ENCODE results near the gene METTL14.
"Not testable (repeated sequence)": the region's sequence is repeated elsewhere in the genome, so short reads cannot be mapped to it uniquely, and the experiment has no call there.

Gene METTL14

DNA sequence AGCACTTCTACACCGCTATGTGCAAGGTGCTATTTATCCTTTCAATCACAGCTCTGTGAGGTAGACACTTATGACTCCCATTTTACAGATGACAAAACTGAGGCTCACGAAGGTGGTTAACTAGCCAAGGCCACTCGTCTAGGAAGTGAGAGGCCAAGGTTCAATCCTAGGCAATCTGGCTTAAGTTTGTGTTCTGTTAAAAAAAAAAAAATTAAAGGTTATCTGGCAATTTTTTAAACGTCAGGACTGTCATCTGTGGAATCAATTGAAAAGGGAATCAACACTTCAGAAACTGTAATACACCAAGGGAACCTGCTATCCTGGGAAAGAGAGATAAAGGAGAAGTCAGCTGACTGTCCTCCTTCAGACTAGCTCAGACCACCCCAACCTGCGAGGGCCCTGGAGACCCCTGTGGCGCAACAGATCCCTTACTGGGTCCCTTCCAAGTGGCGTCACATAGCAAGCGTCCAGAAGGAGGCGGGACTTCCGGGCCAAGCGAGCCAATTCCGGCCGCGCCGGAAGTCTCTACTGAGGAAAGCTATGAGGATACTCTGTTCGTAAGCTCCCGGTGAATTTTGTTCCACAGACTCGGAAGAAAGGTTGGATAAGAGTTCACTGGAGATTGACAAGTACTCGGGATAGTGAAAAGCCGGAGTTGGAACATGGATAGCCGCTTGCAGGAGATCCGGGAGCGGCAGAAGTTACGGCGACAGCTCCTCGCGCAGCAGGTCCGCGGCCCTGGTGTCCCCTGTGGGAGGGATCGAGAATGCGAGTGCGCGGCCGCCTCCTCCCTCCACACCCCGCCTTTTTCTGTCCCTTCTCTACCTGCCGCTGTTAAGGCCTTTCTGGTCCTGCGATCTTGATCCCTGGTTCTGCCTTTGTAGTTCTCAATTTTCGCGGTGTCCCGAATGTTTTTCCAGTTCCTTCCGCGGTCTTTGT, at the start of gene METTL14:
Gene METTL14, plus strand, starts transcription at position 520 of the 939 bp plus-strand sequence. Its CDS starts 143 bp downstream, at position 663.
- peak; percentile 90 for DNase-seq

DNA sequence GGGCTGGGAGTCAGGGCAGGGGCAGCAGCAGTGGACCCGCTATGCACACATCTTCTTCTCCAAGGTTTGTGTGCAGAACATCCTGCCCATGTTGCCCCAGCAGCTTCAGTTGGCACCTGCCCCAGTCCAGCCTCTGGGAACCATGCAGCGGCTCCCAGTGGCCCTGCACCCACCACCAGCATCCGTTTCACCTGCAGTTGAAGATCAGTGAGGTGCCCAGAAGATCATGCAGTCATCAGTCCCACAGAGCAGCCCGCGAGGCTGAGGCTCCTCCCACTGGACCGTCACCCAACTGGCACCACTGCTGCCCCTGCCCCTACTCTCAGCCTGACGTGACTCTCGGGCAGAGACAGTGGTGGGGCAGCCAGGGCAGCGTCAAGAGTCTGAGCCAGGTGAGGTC, 49.1 kb upstream of the METTL14 start:
- not testable (repeated sequence) for DNase-seq

DNA sequence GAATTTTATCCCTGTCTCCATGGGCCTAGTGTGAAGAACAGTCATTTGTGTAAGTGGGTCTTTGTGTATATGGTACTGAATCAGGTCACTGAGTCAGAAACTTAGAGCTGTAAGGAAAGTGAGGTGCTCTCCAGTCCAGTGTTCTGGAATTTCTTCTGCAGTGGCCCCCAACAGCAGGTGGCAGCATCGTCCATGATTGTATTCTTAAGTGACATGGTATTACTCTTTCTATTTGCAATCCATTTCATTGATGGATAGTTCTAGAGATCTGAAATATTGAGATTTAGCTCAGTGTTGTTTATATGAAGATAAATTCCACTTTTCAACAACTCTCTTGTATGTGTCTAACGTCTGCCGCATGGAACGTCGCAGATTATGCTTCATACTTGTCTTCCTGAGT, 20.5 kb upstream of the METTL14 start:
- DNase-seq: peak; percentile 11

DNA sequence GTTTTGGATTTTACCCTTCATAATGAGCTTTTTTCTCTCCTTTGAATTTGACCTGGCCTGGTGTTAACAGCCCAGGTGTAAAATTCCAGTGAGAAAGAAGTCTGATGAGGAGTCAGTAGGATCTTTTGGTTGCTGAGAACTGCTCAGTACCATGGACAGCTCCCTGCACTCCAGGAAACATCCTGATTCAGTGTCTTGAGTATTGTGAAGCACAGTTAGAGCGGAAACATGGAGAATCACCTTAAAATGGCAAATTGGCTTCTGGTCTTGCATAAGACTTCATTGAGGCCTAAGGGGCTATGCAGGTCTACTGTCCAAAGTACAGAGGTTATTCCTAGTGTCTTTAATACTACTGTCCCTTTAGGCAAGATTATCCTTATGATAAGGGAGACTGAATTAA, 16.0 kb upstream of the METTL14 start:
- DNase-seq: peak; percentile 18

DNA sequence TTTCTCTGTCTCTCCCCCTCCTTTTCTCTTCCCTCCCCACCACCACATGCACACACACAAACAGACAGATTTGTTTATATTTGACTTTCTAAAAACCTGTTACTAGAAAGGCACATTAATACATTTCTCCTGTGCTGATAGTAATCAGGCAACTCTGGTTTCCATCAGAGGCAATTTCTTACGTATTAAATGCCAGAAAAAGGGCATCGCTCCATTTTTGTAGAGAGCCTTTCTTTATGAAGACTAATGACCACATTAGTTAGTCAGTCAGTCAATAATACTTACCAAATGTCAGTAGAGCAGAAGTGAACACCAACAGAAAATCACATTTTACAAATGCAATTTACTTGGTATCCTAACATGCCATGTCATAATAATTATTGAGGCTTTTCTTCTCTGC, 14.2 kb upstream of the METTL14 start:
- DNase-seq: not testable (repeated sequence)

DNA sequence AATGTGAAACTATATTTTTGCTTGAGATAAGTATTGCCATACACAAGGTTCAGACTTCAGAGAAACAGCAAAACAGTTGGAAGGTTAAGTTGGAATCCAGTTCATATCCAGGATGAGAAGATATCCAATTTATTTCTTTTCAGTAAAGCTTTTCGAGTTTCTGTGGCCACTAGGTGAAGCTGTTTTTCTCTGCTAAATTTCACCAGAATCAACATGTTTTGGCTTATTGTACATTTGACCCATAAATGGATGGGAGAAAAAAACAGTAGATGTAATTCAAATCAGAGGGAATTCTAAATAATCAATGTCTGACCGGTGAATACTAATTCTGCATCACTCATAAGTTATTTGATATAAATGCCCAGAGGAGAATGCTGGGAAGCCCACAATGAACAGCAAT, 9.1 kb upstream of the METTL14 start:
- no peak for DNase-seq

DNA sequence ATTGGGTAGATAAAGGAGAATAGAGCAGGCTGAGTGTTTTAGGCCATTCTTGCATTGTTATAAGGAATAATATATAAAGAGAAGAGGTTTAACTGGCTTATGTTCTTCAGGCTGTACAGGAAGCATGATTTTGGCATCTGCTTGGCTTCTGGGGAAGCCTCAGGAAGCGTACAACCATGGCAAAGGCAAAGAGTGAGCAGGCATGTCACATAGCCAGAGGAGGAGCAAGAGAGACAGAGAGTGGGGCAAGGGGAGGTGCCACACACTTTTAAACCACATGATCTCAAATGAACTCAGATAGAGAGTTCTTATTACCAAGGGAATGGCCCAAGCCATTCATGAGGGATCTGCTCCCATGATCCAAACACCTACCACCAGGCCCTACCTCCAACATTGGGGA, 4.4 kb upstream of the METTL14 start:
- no peak for DNase-seq

DNA sequence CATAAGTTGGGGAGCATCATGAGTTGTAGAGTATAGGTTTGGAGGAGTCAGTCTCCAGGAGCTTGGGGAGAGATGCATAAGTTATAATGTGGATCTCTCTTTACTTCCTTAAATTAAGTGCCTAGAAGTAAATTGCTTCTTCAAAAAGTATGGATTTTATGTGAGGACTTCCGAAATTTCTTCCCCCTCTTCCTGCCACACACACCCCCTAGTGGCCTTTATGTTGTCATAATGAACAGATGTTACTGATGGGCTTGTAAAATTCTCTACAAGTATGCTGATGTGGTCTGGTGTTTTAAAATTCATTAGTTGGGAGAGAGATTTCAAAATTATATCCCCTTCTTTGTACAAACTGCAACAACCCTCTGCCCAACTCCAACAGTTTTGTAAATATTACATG, 2.3 kb upstream of the METTL14 start:
- DNase-seq: no peak

DNA sequence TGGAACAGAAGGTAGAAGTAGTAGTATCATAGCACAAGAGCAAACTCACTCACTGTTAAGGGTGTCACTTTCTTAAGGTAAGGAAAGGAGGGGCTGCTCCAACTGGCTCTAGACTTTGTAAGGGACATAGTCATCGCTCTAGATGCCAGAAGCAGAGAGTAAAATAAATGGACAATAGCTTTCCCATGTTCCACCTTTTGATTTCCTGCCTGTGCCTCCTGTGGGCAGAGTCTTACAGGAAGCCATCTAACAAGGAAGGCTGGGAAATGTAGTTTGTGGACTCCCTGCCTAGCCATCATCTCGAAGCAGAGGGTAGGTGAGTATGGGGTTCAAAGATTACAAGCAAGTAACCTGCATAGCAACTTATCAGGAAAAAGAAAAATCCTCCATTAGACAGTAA, 1.7 kb upstream of the METTL14 start:
- no peak for DNase-seq

DNA sequence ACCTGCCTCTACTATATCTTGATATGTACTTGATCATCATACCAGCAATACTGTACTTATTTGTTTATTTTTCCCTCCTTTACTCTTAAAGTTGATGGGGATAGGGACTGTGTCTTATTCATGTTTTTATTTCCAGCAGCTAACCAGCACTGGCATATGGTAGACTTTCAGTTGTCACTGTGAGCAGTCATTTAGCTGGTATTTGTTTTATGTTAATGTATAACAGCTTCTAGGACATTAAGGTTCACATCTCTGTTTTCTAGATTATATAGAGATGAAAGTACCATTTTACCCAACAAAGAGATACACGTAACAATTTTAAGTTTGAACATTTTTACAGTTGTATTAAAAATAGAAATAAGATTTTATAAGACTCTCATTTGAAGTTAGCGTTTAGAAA, 17.9 kb downstream of the METTL14 start:
- no peak for DNase-seq

DNA sequence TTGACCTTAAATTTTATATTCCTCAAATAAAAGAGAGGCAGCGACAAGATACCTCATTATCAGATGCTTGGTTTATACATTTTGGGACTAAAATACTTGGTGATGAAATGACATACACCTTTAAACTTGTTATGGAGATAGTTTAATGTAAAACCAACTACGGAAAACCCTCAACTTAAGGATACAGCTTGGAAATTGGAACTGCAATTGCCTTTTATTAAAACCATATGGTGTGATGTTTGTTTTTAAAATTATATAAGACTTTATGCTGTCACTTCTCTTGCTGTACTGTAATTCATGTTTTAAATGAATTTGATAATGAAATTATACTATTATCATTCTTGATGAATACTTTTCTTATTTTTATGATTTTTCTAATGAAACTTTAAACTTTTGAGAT, 25.9 kb downstream of the METTL14 start:
- DNase-seq: no peak

DNA sequence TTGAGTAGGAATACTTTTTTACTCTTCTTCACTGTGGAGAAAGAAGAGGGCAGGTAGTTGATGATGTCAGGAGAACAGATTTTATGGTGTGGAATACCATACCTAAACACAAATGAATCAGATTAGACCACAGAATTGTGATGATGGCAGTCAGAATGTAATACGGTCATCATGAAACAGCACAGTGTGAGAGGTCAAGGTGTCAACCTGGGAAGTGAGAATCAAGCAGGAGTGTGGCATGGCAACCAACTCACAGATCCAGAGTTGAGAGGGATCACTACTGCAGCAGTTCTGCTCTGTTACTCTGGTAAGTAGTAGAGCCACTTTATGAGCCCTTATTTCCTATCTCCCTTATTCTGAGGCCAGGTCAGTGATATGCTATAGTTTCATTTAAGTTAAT, 27.7 kb downstream of the METTL14 start:
- DNase-seq: no peak

DNA sequence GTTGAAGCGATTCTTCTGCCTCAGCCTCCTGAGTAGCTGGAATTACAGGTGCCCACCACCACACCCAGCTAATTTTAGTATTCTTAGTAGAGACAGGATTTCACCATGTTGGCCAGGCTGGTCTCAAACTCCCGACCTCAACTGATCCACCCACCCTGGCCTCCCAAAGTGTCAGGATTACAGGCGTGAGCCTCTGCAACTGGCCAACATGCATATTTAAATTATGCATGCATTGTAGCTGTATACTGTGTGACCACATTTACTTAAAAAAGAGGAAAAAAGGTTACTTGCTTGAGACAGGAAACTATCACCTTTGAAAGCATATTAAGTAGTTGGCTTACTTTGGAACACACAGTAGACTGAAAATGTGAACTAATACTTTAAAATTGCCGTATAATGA, 29.5 kb downstream of the METTL14 start:
- DNase-seq: no peak

DNA sequence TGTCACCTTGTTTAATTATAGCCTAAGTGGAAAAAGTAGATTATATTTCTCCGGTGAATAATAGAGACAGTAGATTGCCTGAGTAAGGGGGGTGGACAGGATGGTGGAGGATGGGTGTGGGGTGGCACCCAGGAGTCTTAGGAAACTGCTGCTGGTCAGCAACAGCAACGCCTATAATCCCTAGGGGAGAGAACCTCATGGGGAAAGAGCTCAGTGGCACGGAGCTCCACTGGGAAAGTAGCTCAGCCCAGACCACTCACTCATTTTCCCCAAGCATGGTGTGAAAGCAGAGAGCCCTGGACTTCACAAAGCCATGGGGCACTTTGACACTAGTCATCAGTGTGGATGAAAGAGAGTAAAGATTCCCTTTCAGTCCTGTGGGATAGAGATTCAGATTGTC, 31.1 kb downstream of the METTL14 start:
- no peak for DNase-seq

DNA sequence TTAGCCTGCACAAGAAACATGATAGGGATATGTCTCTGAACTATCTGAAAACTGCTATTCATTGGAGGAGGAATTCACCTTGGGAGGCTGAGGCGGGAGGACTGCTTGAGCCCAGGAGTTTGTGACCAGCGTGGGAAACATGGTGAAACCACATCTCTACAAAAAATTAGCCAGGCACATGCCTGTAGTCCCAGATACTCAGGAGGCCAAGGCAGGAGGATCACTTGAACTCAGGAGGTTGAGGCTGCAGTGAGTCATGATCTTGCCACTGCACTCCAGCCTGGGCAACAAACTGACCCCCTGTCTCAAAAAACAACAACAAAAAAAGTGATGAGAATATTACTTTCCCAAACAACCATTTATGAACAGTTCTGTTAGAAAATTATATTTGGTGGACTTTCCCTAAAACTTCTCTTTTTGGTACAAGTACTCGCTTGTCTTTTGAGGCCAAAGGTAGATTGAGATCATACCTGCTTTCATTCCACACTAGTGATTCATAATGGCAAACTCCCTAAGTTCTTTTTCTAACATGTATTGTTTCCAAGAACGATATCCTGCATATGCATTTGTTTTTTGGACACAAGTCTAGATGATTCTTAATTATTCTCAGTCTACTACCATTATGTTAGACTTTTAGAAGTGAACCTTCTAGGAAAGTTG, 33.4 kb downstream of the METTL14 start:
- DNase-seq: no peak

DNA sequence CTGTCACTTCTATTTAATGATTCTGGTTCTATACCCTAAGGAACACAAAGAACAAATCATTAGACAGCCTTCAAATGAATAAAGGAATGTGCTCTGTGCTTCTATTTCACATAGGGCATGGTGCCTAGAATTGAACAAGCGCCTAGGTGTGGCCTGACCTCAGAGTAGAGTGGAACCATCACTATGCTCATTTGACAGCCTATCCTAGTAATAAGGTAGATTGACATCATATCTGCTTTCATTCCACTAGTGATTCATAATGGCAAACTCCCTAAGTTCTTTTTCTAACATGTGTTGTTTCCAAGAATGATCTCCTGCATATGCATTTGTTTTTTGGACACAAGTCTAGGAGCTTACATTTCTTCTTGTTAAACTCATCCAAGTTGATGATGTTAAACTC, 36.6 kb downstream of the METTL14 start:
- no peak for DNase-seq

DNA sequence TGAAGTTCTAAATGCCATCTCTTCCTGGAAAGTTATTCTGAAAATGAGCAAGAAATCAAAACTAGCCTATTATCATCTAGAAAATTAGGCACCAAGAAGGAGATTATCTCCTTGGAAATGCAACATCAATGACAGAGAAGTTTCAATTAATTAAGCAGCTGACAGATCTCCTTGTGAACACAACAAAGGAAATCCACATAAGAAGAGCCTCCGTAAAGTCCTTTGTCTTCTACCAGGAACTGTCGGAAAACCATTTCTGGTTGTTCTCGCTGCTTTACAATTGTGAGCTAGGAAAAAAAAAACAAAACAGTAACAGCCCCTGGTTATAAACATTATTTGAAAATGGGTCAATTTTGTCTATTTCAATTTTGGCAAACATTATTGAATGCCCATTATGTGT, 38.2 kb downstream of the METTL14 start:
- no peak for DNase-seq

DNA sequence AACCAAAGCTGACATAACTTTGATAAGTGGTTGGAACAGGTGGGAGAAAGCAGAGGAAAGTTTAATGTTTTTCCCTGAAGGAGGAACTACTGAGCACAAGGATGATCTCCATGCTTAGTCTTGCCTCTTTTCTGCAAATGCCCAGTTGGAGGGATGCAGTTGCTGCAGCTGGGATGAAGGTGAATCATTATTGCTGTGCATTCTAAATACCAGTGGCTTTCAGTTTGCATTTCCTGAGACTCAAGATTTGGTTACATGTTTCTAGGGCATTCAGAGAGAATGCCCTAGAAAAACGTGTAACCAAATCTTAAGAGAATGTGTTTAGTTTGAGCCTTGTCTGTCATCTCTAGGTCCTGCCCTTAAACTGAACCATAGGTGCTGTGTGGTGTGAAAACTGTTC, 42.2 kb downstream of the METTL14 start:
- no peak for DNase-seq

DNA sequence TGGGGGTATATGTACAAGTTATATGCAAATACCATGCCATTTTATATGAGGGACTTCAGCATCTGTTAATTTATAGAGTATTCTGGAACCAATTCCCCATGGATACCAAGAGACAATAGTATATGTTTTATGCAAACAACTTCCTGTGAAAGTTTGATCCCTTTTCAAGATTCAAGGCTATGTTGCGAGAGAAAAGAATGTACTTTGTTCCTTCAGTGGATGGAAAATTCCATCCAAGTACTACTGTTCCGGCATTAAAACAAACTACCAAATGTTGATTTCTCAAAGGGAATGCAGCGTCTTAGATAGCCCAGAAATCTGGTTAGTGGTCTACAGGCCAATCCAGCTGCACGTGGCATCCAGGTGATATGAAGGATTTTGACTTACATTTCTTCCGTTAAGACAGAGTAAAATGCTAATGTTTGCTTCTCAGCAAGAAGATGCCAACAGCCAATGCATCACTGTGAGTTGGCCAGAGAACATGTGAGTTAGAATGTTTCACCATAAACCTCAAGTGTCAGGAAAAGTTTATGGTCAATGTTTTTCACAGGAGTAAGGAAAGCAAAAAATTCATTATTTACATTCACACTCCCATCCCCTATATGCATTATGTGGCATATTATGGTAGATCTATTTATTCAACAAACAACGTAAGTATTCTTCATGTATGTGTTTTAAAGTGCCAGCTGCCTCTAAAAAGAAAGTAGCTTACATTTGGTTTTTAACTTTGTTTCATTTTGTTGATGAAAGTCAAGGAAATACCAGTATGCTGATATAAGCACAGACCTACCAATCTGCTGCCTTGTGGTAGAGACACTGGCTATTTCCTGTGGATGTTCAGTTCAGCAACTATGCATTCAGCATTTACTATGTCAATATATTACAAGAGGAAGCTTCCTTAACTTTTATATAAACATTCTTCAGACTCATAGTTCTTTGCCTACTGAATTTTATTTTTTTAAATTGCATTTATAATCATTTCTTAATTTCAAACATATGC, 44.4 kb downstream of the METTL14 start:
- no peak for DNase-seq

DNA sequence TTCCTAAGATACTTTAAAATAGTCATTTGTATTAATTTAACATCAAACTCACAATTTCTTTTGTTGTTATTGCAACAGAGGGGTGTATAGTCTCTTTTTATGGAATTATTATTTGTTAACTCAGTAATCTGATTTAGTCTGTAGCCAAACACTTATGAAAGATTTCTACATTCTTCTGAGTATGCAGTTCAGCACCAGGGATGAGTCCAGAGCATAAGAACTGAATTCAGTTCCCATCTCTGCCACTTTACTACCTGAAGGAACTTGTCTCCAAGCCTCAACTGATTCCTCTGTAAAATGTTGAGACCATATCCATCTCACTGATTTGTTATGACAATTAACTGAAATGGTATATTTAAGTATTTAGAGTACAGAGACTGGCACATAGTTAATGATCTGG, 45.5 kb downstream of the METTL14 start:
- DNase-seq: no peak

DNA sequence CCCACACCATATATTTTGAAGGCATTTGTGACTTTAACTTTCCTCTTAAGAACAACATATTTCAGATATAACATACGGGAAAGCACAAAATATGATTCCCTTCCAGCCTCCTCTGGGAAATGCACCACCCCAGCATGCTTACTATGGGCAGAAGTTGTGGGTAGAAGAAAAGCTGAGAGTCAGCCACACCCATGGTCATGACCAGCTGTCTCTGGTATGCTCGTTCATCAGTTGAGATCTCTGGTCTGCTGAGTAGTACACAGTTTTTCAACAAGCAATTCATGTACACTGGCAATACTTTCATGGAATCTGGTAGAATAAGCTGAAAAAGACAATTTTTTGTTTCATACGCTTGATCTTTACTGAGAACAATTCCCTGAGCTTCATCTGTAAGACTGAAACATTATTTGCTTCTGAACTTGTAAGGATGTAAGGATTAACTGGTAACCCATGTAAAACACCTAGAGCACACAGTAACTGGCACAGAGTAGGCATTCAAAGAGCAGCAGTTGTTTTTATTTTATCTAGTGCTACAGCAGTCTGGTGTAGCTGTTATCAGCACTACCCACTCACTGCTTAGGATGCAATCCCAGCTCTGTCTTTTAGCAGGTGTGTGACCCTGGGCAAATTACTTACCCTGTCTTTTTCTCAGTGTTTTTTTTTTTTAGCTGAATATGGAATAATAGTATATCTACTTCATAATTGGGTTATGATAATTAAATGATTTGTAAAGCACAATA, 47.6 kb downstream of the METTL14 start:
- no peak for DNase-seq

DNA sequence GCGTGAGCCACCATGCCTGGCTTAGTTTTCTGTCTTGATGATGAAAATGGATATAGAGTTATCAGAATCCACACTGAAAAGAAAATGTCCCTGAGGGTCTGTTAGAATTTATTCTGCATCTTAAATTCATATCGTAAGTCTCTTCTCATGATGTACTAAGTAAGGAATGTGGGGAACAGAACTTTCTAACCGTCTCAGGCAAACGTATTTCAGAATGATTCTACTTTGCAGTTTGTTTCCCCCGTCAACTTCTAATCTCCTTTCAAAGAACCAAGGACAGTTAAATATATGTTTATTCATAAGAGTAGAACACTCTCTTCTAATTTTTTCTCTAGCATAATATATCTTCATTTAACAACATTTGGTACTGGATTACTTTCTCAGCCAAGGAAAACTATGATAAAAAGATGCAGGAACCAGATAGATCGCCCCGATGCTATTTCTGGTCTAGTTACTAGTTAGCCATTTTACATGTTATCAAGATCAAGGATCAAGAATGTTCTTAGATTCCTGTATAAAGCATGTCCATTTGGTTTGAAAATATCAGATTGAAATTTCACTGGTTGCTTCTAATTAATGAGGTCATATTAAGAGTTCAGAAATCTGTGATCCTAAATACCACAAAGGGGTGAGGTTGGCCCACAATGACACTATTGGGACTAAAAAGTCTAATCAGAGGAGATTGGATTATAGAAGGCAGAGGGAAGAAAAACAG, 49.5 kb downstream of the METTL14 start:
- DNase-seq: no peak

Measured in activated naive CD4-positive, alpha-beta T cell treated with anti-CD3 and anti-CD28 coated beads, Interleukin-2, amount 50 U/mL, for 16 hours (primary cell).